OCI-LY3 (cell line): ENCODE results near the gene VKORC1.
"Not testable (repeated sequence)": the region's sequence is repeated elsewhere in the genome, so short reads cannot be mapped to it uniquely, and the experiment has no call there.

Experiments
- H2AFZ ChIP-seq: fragments of 200-600, 300-600 bp; shearing (Covaris generic); 2 replicates; pipeline ENCODE4 v1.6.0; 2014; ENCODE audit warnings: antibody characterized with exemption, low read depth, low read length
- H3K27ac ChIP-seq: fragments of 200-600, 300-600 bp; sonication (generic); 2 replicates; pipeline ENCODE4 v1.5.1; 2014; ENCODE audit warnings: mild to moderate bottlenecking, low read length, moderate library complexity, mixed read lengths
- H3K27me3 ChIP-seq: fragments of 200-600, 300-600 bp; sonication (generic); 2 replicates; pipeline ENCODE4 v1.6.1; 2014; ENCODE audit warnings: low read depth, low read length, mixed read lengths
- H3K36me3 ChIP-seq: fragments of 200-600, 300-600 bp; sonication (generic); replicated peaks from 2 replicates; pipeline ENCODE3; 2014; ENCODE audit warnings: low read depth, low read length, mixed read lengths
- H3K4me1 ChIP-seq: fragments of 300-600, 200-600 bp; sonication (generic); 2 replicates; pipeline ENCODE4 v1.6.1; 2014; ENCODE audit warnings: low read length, mixed read lengths
- H3K4me2 ChIP-seq: fragments of 200-600, 300-600 bp; sonication (generic); 2 replicates; pipeline ENCODE4 v1.6.1; 2014; ENCODE audit warnings: low read length, mixed read lengths
- H3K4me3 ChIP-seq: fragments of 300-600, 200-600 bp; sonication (generic); 2 replicates; pipeline ENCODE4 v1.5.1; 2014; ENCODE audit warnings: antibody characterized with exemption, mild to moderate bottlenecking, low read length, moderate library complexity
- H3K79me2 ChIP-seq: fragments of 300-600, 200-600 bp; shearing (Covaris generic); 2 replicates; pipeline ENCODE4 v1.6.1; 2014; ENCODE audit warnings: mild to moderate bottlenecking, low read length, mixed read lengths
- H3K9ac ChIP-seq: fragments of 300-600, 200-600 bp; shearing (Covaris generic); 2 replicates; pipeline ENCODE4 v1.6.0; 2014; ENCODE audit warnings: mild to moderate bottlenecking, low read length, moderate library complexity
- H3K9me3 ChIP-seq: fragments of 200-600, 300-600 bp; shearing (Covaris generic); 2 replicates; pipeline ENCODE4 v1.6.1; 2014; ENCODE audit warnings: low read length, mixed read lengths; ENCODE audit not compliant: insufficient read depth
- H4K20me1 ChIP-seq: fragments of 200-600, 300-600 bp; sonication (generic); 2 replicates; pipeline ENCODE4 v1.6.1; 2016; ENCODE audit warnings: low read length, mixed read lengths; ENCODE audit not compliant: insufficient read depth
- EZH2phosphoT487 ChIP-seq: fragments of 200-600 bp; shearing (Covaris generic); IDR thresholded peaks from 2 replicates; pipeline ENCODE4 v1.6.1; 2018; ENCODE audit warnings: antibody characterized with exemption, mixed run types, low read depth
- TF ChIP-seq, protein P1 (sequence below): fragments of 200-600, 300-600 bp; sonication (generic); IDR thresholded peaks from 2 replicates; pipeline ENCODE4 v1.5.1; 2014; ENCODE audit warnings: antibody characterized with exemption, low read length, low read depth

The VKORC1 gene

DNA sequence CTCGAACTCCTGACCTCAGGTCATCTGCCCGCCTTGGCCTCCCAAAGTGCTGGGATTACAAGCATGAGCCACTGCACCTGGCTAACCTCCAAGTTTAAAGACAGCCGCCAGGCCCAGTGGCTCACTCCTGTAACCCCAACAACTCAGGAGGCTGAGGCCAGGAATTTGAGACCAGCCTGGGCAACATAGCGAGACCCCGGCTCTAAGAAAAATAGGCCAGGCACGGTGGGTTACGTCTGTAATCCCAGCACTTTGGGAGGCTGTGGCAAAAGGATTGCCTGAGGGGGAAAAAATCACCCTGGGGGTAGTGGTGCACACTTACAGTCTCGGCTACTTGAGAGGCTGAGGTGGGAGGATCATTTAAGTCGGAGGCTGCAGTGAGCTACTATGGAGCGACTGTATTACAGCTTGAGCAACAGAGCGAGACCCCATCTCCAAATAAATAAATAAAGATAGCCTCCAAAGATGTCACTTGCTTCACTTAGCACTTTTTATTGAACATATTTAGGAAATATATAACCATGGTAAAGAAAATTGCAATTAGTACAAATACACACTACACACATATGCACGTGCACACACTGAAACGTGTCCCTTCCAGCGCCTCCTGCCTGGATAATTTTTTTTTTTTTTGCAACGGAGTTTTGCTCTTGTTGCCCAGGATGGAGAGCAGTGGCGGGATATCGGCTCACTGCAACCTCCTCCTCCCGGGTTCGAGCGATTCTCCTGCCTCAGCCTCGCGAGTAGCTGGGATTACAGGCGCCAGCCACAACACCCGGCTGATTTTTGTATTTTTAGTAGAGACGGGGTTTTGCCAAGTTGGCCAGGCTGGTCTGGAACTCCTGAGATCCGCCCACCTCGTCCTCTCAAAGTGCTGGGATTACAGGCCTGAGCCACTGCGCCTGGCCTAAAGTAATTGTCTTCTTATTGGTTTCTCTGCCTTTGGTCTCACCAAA lies 12.2 kb upstream of the VKORC1 start:
- H3K27ac ChIP-seq, result no peak overlapping the region
- peaks cover 10% of the 10 kb centered on the region; the same call in 1 of the 2 replicates for H3K79me2 ChIP-seq
- H3K4me1 ChIP-seq, result peaks cover 13% of the 10 kb centered on the region
- H3K36me3 ChIP-seq, result peaks cover 20% of the 10 kb centered on the region
- peak overlapping the region; percentile 79; the same call in 1 of the 2 replicates for H3K9ac ChIP-seq
- H3K4me3 ChIP-seq, result peak overlapping the region; percentile 79
- H3K27me3 ChIP-seq, result no peaks in the 10 kb centered on the region
- H3K9me3 ChIP-seq, result no peaks in the 10 kb centered on the region
- H2AFZ ChIP-seq, result no peak overlapping the region
- H4K20me1 ChIP-seq, result no peaks in the 10 kb centered on the region
- TF ChIP-seq, protein P1, sequence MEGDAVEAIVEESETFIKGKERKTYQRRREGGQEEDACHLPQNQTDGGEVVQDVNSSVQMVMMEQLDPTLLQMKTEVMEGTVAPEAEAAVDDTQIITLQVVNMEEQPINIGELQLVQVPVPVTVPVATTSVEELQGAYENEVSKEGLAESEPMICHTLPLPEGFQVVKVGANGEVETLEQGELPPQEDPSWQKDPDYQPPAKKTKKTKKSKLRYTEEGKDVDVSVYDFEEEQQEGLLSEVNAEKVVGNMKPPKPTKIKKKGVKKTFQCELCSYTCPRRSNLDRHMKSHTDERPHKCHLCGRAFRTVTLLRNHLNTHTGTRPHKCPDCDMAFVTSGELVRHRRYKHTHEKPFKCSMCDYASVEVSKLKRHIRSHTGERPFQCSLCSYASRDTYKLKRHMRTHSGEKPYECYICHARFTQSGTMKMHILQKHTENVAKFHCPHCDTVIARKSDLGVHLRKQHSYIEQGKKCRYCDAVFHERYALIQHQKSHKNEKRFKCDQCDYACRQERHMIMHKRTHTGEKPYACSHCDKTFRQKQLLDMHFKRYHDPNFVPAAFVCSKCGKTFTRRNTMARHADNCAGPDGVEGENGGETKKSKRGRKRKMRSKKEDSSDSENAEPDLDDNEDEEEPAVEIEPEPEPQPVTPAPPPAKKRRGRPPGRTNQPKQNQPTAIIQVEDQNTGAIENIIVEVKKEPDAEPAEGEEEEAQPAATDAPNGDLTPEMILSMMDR, result no peak
- TF ChIP-seq EZH2phosphoT487, result no peak
- peak overlapping the region; percentile 99 for H3K4me2 ChIP-seq

DNA sequence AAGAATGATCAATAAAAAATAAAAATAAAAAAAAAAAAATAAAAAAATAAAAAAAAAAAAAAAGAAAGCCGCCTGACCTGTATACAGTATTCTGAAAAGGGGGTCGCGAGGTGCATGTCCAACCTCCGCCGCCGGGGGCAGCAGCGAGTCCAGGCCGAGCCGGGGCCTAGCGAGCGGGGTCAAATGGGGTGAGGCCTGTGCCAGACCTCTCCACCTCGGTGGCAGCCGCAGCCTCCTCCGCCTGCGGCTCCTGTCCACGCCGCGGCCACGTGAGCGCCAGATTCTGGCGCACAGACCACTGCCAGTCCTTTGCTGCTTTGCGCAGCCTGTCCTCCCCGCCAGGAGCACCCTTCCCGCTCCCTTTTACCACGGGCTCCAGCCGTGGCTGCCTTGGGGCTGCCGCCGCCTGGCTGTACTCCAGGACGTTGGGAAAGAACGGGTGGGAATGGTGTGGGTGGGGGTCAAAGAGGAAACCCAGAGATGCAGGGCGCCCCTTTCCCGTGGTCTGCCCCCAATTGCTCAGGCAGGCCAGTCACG lies 11.1 kb upstream of the VKORC1 start:
- no peak overlapping the region for H3K9ac ChIP-seq
- peaks cover 10% of the 10 kb centered on the region; the same call in 1 of the 2 replicates for H3K79me2 ChIP-seq
- no peaks in the 10 kb centered on the region for H3K27me3 ChIP-seq
- no peak overlapping the region for H3K4me3 ChIP-seq
- H3K36me3 ChIP-seq, result peaks cover 12% of the 10 kb centered on the region
- no peak overlapping the region for H2AFZ ChIP-seq
- no peaks in the 10 kb centered on the region for H3K9me3 ChIP-seq
- H3K4me2 ChIP-seq, result no peak overlapping the region
- no peaks in the 10 kb centered on the region for H4K20me1 ChIP-seq
- H3K27ac ChIP-seq, result no peak overlapping the region
- no peak for TF ChIP-seq EZH2phosphoT487
- TF ChIP-seq, protein P1, result peak; percentile 33
- H3K4me1 ChIP-seq, result peaks cover 13% of the 10 kb centered on the region

DNA sequence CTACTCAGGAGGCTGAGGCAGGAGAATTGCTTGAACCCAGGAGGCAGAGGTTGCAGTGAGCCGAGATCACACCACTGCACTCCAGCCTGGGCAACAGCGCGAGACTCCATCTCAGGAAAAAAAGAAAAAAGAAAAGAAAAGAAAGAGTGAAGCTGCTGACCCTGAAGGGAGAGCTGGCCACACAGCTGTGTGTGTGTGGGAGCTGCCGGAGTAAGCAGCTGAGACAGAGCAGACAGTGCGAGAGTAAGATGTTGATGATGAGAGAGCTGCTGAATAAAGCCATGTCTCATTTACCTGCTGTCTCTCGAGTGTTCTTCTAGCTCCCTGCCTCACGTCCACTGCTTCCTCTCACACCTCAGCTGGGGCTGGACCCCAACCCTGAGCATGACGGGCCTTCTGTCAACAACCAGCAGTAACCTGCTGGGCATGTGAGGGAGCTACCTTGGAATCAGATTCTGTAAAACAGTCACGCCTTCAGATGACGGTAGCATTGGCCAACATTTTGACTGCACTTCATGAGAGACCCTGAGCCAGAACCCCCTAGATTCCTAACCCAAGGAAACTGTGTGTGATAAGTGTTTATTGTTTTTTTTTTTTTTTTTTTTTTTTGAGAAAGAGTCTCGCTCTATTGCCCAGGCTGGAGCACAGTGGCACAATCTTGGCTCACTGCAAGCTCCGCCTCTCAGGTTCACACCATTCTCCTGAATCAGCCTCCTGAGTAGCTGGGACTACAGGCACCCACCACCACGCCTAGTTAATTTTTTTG lies 6.5 kb upstream of the VKORC1 start:
- not testable (repeated sequence) for H4K20me1 ChIP-seq, H3K4me1 ChIP-seq, H3K9me3 ChIP-seq, H3K9ac ChIP-seq, H3K79me2 ChIP-seq, H3K4me3 ChIP-seq, H3K36me3 ChIP-seq, H3K4me2 ChIP-seq, H2AFZ ChIP-seq, H3K27ac ChIP-seq, H3K27me3 ChIP-seq

DNA sequence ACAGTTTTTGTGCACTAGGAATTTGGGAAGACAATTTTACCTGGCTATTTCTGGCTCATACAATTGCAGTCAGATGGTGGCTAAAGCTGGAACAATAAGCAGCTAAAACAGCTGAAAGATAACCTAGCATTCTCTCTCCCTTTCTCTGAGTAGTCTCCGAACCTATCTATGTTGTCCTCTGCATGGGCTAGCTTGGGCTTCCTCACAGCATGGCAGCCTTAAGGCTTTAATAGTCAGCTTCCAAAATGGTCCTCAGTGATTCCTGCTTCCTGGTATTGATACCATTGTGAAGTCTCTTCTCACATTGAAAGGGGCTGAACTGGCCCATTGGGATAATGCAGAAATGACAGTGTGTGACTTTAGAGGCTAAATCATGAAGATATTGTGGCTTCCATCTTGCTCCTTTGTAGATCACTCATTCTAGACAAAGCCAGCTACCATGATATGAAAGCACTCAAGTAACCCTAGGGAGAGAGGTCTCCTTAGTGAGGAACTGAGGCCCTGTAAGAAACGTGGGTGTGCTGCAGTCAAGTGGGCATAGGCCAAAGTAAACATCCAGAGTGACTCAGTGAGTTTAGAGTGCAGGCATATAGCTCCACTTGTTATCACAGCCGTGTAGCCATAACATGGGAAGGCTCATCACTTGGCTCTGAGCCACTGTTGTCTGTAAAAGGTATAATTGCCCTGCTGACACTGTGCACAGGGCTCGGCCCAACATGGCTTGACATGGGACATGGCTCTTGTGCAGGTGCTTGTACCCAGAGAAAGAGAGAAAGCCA lies 5.5 kb upstream of the VKORC1 start:
- no peak overlapping the region for H3K4me2 ChIP-seq
- TF ChIP-seq EZH2phosphoT487, result no peak
- TF ChIP-seq, protein P1, result no peak
- H3K4me3 ChIP-seq, result no peak overlapping the region
- no peaks in the 10 kb centered on the region for H3K79me2 ChIP-seq
- H3K9me3 ChIP-seq, result no peaks in the 10 kb centered on the region
- H3K27ac ChIP-seq, result no peak overlapping the region
- H3K36me3 ChIP-seq, result no peaks in the 10 kb centered on the region
- H2AFZ ChIP-seq, result no peak overlapping the region
- H3K4me1 ChIP-seq, result peaks cover 8% of the 10 kb centered on the region
- no peak overlapping the region for H3K9ac ChIP-seq
- H4K20me1 ChIP-seq, result no peaks in the 10 kb centered on the region
- H3K27me3 ChIP-seq, result no peaks in the 10 kb centered on the region
